ENCODE data around the gene AGGF1. TPM values are rescaled to one million over a fixed set of nuclear protein-coding genes. Genes with fewer than 3 reads are reported as not detected.
"Not testable (repeated sequence)": the region's sequence is repeated elsewhere in the genome, so short reads cannot be mapped to it uniquely, and the experiment has no call there.

AGGF1 gene
- total RNA-seq, 1 experiment from 2014 or later: 30.9 TPM

- DNase-seq (ENCODE audit: extremely low read depth, low read depth): no peak
These were observed 52.9 kb downstream of the AGGF1 start for GRCh38 chr5:77083088-77083487.

- no peak for DNase-seq (ENCODE audit: extremely low read depth, low read depth)
These were observed 56.1 kb downstream of the AGGF1 start for GRCh38 chr5:77086368-77086688.

GRCh38 chr5:77086689-77087483 is 56.7 kb downstream of the AGGF1 start, which contains the start of gene ZBED3:
TSS of gene ZBED3 (minus strand) at chr5:77087285. CDS start at chr5:77077878, 9,407 bp downstream.
- peak; percentile 79 for DNase-seq (ENCODE audit: extremely low read depth, low read depth)

GRCh38 chr5:77087484-77088261 is 57.5 kb downstream of the AGGF1 start:
- DNase-seq (ENCODE audit: extremely low read depth, low read depth): no peak

GRCh38 chr5:77095189-77095588 is 65.0 kb downstream of the AGGF1 start:
- DNase-seq (ENCODE audit: extremely low read depth, low read depth): no peak

GRCh38 chr5:77101298-77101697 is 71.1 kb downstream of the AGGF1 start:
- DNase-seq (ENCODE audit: extremely low read depth, low read depth): no peak

GRCh38 chr5:77102549-77102948 is 72.3 kb downstream of the AGGF1 start:
- no peak for DNase-seq (ENCODE audit: extremely low read depth, low read depth)

- DNase-seq (ENCODE audit: extremely low read depth, low read depth): no peak
These were observed 73.3 kb downstream of the AGGF1 start for GRCh38 chr5:77103457-77103856.

GRCh38 chr5:77104813-77105212 is 74.6 kb downstream of the AGGF1 start:
- DNase-seq (ENCODE audit: extremely low read depth, low read depth): no peak

- not testable (repeated sequence) for DNase-seq (ENCODE audit: extremely low read depth, low read depth)
These were observed 76.8 kb downstream of the AGGF1 start for GRCh38 chr5:77107035-77107434.

Small RNA genes lying within 50 kb of the gene (small RNA-seq; reads per million reads assigned to genes)
- 35.4 to 44.1 reads per million in 2 experiments for gene SNORA47

Other genes starting within 250 kb of the AGGF1 start
- gene F2RL1, start 211.4 kb upstream of the AGGF1 start, total RNA-seq (2014; rRNA removed; shearing (Covaris generic)): 2.1 and 3.0 TPM in 2 replicates
- gene S100Z, start 180.4 kb upstream of the AGGF1 start, total RNA-seq (2014; rRNA removed; shearing (Covaris generic)): not detected in 2 replicates
- gene CRHBP, start 77.4 kb upstream of the AGGF1 start, total RNA-seq (2014; rRNA removed; shearing (Covaris generic)): not detected in 2 replicates
- 2.9 and 3.3 TPM in 2 replicates for gene ZBED3, start 56.9 kb downstream of the AGGF1 start, total RNA-seq (2014; rRNA removed; shearing (Covaris generic))
- 1.5 and 1.9 TPM in 2 replicates for gene PDE8B, start 180.3 kb downstream of the AGGF1 start, total RNA-seq (2014; rRNA removed; shearing (Covaris generic))